ENCODE measurements around the gene LAMTOR5. TPM values are rescaled to one million over a fixed set of nuclear protein-coding genes. Genes with fewer than 3 reads are reported as not detected.
A peak's percentile ranks its signal among the peaks of the same experiment; 100 is the strongest.
"Not testable (repeated sequence)": the region's sequence is repeated elsewhere in the genome, so short reads cannot be mapped to it uniquely, and the experiment has no call there.

LAMTOR5 gene
- total RNA-seq, 1 donor from 2014 or later, result 261 TPM

- intact Hi-C loops (cut with DNase I), result no loop called here
Measured at GRCh38 chr1:110433213-110433612, 25.7 kb upstream of the LAMTOR5 start.

DNA sequence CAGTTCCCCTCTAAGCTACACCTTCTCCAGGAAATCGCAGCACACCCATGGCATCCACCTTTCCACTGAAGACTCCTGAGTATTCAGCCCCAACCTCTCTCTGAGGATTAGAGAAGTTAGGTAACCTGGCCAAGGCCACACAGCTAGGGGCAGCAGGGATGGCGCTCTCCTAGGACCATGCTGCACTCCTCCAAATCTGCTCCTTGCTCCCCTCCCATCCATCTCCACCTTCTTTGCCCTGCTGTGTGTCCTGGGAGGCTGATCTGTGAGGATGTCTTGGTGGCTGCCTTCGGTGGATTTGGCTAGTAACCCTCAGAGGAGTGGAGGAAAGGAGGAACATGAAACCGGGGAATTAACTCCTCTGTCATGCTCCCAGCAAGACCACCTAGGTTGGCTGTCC, 23.4 kb upstream of the LAMTOR5 start:
- intact Hi-C loops (cut with DNase I), result no loop called here
- no peak for ATAC-seq
- no peak for DNase-seq (ENCODE audit: missing footprints)

More at GRCh38 chr1:110433213-110433612, 25.7 kb upstream of the LAMTOR5 start:
- DNase-seq (ENCODE audit: missing footprints) (no peak), ATAC-seq (no peak)

DNA sequence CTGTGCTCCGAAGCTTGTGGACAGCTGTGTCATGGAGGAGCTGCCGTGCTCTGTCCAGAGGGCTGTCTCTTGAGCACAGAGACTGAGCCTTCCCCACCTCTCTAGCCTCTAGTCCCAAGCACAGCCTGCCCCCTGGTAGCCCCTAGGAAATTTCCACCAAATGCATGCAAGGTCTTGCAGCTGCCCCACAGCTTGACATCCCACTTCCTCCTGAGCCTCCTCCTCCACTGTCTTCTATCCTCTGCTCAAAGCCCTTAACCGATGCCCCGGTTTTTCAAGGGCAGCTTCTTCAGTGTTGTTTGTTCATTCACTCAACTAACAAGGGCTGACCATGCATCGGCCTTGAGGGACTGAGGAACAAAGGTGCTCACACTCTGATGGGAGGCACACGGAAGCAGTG, 22.9 kb upstream of the LAMTOR5 start:
- ATAC-seq, result no peak
- intact Hi-C loops (cut with DNase I), result no loop called here
- no peak for DNase-seq (ENCODE audit: missing footprints)

DNA sequence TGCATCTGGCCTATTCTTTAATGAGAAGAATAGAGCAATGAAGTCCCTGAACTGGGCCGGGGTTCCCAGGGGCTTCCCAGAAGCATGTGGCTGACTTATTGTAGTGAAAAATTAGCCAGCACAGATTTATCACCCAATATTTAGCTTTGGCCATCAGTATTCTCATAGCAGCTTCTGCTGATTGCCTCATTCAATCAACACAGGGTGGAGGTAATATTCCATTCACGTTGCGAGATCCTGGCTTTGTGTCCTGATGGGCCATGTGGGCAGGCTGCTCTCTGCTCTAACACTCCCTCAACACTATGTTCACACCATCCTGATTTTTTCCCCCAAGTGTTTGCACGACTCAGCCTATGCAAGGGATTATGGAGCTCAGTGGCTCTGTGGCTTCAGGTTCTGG, 21.5 kb upstream of the LAMTOR5 start:
- no peak for DNase-seq (ENCODE audit: missing footprints)
- ATAC-seq, result no peak
- intact Hi-C loops (cut with DNase I), result no loop called here

DNA sequence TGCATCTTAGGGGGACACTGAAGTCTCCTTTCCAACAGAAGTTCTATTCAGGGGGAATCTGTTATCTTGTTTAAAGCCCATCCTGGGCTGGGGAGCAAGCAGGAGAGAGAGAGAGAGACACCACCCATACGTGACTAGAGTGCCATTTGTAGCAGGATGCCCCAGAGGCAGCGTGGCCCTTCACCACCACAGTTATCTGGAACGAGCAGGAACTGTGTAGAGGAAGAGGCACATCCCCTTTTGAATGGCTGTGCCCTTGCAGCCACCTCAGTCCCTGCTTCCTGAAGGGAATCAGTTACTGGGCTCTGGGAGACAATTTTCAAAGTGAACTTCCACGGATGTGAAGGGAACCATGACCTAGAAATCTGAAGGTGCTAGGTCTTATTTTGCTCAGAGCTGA, 19.4 kb upstream of the LAMTOR5 start:
- ATAC-seq, result no peak
- intact Hi-C loops (cut with DNase I), result no loop called here
- no peak for DNase-seq (ENCODE audit: missing footprints)

GRCh38 chr1:110425612-110426152, 18.2 kb upstream of the LAMTOR5 start:
- intact Hi-C loops (cut with DNase I), result no loop called here
- DNase-seq (ENCODE audit: missing footprints) (peak; percentile 80), ATAC-seq (peak; percentile 79)

- peak; percentile 65 for ATAC-seq
- DNase-seq (ENCODE audit: missing footprints), result no peak
- intact Hi-C loops (cut with DNase I), result no loop called here
Measured at GRCh38 chr1:110424699-110425611, 17.5 kb upstream of the LAMTOR5 start.

GRCh38 chr1:110420874-110421793, 13.6 kb upstream of the LAMTOR5 start:
- DNase-seq (ENCODE audit: missing footprints), result no peak
- ATAC-seq, result no peak
- intact Hi-C loops (cut with DNase I), result no loop called here

DNA sequence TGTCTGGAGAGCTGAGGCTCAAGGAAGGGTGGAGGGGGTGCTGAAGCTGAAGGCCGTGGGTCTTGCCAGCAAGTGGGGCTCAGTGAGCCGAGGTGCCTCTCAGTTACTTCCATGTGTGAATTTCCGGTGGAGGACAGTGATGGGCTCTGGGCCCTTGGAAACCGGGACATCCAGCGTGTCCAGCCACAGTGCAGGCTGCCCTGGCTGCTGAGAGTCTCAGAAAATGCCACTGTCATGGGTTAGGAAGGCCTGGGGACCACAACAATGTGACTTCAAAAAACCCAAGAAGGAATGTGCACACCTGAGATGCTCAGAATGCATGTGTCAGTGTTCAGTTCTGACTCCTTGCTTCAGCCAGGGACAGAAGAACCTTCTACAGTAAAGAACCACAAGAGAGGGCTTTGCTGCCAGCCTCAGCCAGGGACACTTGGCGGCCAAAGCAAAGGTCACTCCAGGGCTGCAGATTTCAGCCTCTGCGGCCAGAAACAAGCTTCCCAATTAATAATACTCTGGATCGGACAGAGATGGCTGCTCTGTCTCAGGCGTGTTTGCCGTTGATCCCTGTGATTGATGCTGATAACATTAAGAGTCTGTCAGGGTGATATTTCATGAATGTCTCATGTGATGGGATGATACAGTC, 12.6 kb upstream of the LAMTOR5 start:
- intact Hi-C loops (cut with DNase I), result no loop called here
- no peak for DNase-seq (ENCODE audit: missing footprints)
- no peak for ATAC-seq

GRCh38 chr1:110418729-110419128, 11.2 kb upstream of the LAMTOR5 start:
- intact Hi-C loops (cut with DNase I), result no loop called here
- ATAC-seq (no peak), DNase-seq (ENCODE audit: missing footprints) (no peak)

GRCh38 chr1:110413045-110413444, 5.6 kb upstream of the LAMTOR5 start:
- intact Hi-C loops (cut with DNase I), result loop anchor here (2.0 kb wide), 1 partner anchor 82 kb away; no protein-coding TSS in a partner anchor
- ATAC-seq; DNase-seq (ENCODE audit: missing footprints): not testable (repeated sequence)

- peak; percentile 79 for DNase-seq (ENCODE audit: missing footprints)
- peak; percentile 75 for ATAC-seq
- intact Hi-C loops (cut with DNase I), result loop anchor here (1.0 to 2.0 kb wide), 2 partner anchors 48 to 82 kb away; no protein-coding TSS in a partner anchor
Measured at GRCh38 chr1:110412576-110412975, 5.1 kb upstream of the LAMTOR5 start.

GRCh38 chr1:110411173-110411735, 3.8 kb upstream of the LAMTOR5 start:
- DNase-seq (ENCODE audit: missing footprints) (no peak), ATAC-seq (no peak)
- intact Hi-C loops (cut with DNase I), result no loop called here

GRCh38 chr1:110409316-110409715, 1.8 kb upstream of the LAMTOR5 start:
- ATAC-seq, result no peak
- intact Hi-C loops (cut with DNase I), result loop anchor here (5.0 kb wide), 1 partner anchor 202 kb away; no protein-coding TSS in a partner anchor
- DNase-seq (ENCODE audit: missing footprints), result no peak

- intact Hi-C loops (cut with DNase I), result loop anchor here (5.0 kb wide), 1 partner anchor 201 kb away; no protein-coding TSS in a partner anchor
- DNase-seq (ENCODE audit: missing footprints) (no peak), ATAC-seq (no peak)
Measured at GRCh38 chr1:110408488-110408887, 994 bp upstream of the LAMTOR5 start.

DNA sequence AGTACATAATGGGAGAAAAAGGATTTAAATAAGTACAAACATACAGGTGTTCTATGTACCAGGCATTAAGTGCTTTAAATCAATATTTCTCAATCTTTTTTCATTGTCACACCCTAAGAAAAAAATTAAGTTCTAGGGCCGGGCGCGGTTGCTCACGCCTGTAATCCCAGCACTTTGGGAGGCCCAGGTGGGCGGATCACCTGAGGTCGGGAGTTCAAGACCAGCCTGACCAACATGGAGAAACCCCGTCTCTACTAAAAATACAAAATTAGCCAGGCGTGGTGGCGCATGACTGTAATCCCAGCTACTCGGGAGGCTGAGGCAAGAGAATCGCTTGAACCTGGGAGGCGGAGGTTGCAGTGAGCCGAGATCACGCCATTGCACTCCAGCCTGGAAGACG, 1.1 kb downstream of the LAMTOR5 start:
- ATAC-seq; DNase-seq (ENCODE audit: missing footprints): not testable (repeated sequence)
- intact Hi-C loops (cut with DNase I), result loop anchor here (5.0 kb wide), 1 partner anchor 199 kb away; no protein-coding TSS in a partner anchor

- ATAC-seq (no peak), DNase-seq (ENCODE audit: missing footprints) (no peak)
- intact Hi-C loops (cut with DNase I), result no loop called here
Measured at GRCh38 chr1:110404401-110404800, 3.1 kb downstream of the LAMTOR5 start.

- no peak for ATAC-seq
- intact Hi-C loops (cut with DNase I), result no loop called here
Measured at GRCh38 chr1:110403805-110404204, 3.7 kb downstream of the LAMTOR5 start.

More at GRCh38 chr1:110403805-110404204, 3.7 kb downstream of the LAMTOR5 start:
- no peak for DNase-seq (ENCODE audit: missing footprints)

Measured in Right ventricle myocardium inferior (tissue), 1 donor.